ENCODE results near the gene DELE1.

DELE1 gene

DNA sequence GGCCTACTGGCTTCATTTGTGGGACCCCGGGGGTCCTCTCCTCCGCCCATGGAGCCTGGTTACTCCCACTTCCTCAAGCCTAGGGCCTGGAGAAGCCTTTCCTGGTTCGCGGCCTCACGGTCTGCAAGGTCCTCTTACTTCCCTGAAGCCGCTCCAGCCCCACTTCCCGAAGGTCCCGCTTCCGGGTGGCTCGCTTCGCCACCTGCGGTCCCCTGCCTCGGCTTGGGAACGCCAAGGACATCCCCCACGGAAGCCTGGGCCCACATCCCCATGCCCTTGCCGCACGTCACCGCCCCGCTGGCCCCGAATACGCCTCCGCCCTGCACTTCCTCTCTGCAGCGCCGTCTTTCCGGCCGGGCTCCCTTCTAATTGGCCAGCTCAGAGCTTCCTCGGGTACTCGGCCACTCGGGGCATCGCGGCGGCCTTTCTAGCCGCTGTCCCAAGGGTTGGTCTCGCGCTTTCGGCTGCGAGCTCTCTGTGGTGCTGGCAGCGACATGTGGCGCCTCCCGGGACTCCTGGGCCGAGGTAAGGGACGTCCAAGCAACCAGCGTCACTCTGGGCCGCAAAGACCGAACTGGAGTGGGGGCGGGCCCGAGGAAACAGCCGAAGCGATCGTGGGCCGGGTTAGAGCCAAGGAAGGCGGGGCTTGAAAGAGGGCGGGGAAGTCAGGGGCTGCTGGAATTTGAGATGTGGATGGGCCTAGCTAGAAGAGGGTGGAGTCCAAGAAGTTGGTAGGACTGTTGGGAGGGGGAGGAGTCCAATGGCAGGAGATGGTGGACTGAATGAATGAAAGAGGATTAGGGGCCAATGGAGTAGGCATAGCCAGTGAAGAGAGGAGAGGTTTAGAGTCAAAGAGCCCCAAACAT lies at the start of gene DELE1:
Gene DELE1, plus strand, starts transcription at position 424 of the 866 bp plus-strand sequence. Its CDS starts 71 bp downstream, at position 495.
- peak within 1 kb of the TSS; percentile 90 for H3K27ac ChIP-seq
- TF ChIP-seq CTCF (conservative IDR thresholded peaks at IDR 0.05) (no peak), ZFX (IDR thresholded peaks at IDR 0.05) (peak; percentile 95)

DNA sequence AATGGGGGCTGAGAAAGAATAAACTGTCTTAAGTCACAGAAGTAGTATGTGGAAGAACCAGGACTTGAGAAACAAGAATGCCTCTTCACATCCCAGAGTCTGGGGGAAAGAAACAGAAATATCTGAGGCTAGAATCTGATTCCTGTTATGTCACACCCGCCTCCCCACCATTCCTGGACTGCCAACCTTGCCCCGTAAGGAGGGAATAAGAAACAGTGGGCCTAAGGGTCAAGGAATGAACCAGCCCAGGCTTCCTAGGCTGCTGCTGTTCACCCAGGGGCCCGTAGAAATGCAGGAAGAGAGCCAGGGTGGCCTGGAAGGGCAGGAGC lies 49.8 kb upstream of the DELE1 start:
- no peak overlapping the region for H3K27ac ChIP-seq
- TF ChIP-seq CTCF (conservative IDR thresholded peaks at IDR 0.05) = no peak
- no peak for TF ChIP-seq ZFX (IDR thresholded peaks at IDR 0.05)

GRCh38 chr5:141874262-141874964 lies 49.3 kb upstream of the DELE1 start:
- H3K27ac ChIP-seq = no peak overlapping the region
- TF ChIP-seq ZFX (IDR thresholded peaks at IDR 0.05) (no peak), CTCF (conservative IDR thresholded peaks at IDR 0.05) (no peak)

- TF ChIP-seq ZFX (IDR thresholded peaks at IDR 0.05) (no peak), CTCF (conservative IDR thresholded peaks at IDR 0.05) (no peak)
- peak overlapping the region; percentile 97 for H3K27ac ChIP-seq
Observed at GRCh38 chr5:141875022-141875740, 48.5 kb upstream of the DELE1 start.

GRCh38 chr5:141875795-141876627 lies 47.7 kb upstream of the DELE1 start:
- TF ChIP-seq CTCF (conservative IDR thresholded peaks at IDR 0.05) (no peak), ZFX (IDR thresholded peaks at IDR 0.05) (no peak)
- H3K27ac ChIP-seq = peak overlapping the region; percentile 97

- H3K27ac ChIP-seq = peak overlapping the region; percentile 97
- TF ChIP-seq ZFX (IDR thresholded peaks at IDR 0.05) (peak; percentile 51; the same call in 1 of the 2 replicates), CTCF (conservative IDR thresholded peaks at IDR 0.05) (no peak)
Observed at GRCh38 chr5:141876628-141877355, 46.9 kb upstream of the DELE1 start.
